ENCODE measurements around the gene KRTAP12-2. TPM values are rescaled to one million over a fixed set of nuclear protein-coding genes. Genes with fewer than 3 reads are reported as not detected.
"Not testable (repeated sequence)": the region's sequence is repeated elsewhere in the genome, so short reads cannot be mapped to it uniquely, and the experiment has no call there.

The KRTAP12-2 gene
- total RNA-seq, 1 experiment from 2014 or later: not detected

DNA sequence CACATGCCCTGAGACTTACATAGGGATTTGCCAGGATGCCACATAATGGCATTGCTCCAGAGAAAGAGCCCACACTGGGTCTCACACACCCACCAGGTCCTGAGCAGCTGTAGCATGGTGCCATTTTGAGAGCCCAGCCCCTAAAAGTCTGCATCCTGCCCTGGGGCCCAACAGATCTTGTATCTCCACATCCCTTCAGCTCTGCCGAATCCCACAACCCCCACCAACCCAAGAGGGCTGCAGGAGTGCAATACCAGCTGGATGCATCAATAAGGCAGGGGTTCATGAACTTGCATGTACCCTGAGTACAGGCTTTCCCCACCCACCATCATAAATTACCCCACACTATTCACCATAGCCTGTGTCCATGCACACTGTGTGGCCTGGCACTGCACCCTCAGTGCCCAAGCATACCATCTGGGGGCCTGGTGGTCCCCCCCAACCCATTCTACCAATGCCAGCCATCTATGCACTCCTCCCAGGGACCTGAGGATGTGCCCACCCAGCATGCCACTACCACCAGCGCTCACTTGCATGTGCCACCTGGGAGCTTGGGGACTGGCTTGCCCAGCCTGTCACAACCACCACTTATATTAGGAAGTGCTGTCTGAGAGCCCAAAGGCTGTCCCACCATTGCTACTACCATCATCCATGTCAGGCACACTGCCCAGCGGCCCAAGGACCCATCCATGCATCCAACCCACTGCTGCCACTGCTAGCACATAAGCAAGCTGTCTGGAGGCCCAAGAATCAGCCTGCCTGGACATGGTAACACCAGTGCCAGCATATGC lies 4.1 kb upstream of the KRTAP12-2 start:
- CTCF ChIA-PET: no interaction called here
- peaks cover 2% of the 10 kb centered on the region for H3K9me3 Mint-ChIP-seq (ENCODE audit: low read depth, unreplicated experiment)
- no TSS peak for BruUV-seq (replicated peaks)
- intact Hi-C loops (cut with micrococcal nuclease; ENCODE audit: unreplicated experiment): no loop called here
- H3K4me3 Mint-ChIP-seq (ENCODE audit: low read depth, unreplicated experiment): no peak overlapping the region
- TF ChIP-seq CTCF (IDR thresholded peaks at IDR 0.05; ENCODE audit: unreplicated experiment): no peak
- peaks cover 75% of the 10 kb centered on the region for H3K27me3 Mint-ChIP-seq (ENCODE audit: unreplicated experiment)
- no peak for DNase-seq
- H3K4me1 Mint-ChIP-seq (ENCODE audit: low read depth, unreplicated experiment): no peaks in the 10 kb centered on the region
- no peak overlapping the region for H3K27ac Mint-ChIP-seq (ENCODE audit: unreplicated experiment)
- no peaks in the 10 kb centered on the region for H3K36me3 Mint-ChIP-seq (ENCODE audit: insufficient read depth, unreplicated experiment)

DNA sequence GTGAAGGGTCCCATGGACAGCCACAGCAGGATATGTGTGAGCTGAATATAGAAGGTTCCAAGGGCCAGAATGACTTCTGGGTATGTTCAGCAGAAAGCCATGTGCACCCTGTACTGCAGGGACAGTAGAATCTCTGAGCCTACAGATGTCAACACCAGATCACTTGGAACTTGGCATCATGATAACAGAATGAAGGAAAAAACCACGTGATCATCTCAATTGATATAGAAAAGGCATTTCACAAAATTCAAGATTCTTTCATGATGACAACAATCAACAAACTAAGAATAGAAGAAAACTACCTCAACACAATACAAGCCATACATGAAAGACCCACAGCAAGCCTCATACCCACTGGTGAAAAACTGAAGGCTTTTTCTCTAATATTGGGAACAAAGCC lies 885 bp upstream of the KRTAP12-2 start:
- H3K4me3 Mint-ChIP-seq (ENCODE audit: low read depth, unreplicated experiment): no peak overlapping the region
- CTCF ChIA-PET: no interaction called here
- H3K9me3 Mint-ChIP-seq (ENCODE audit: low read depth, unreplicated experiment): peaks cover 2% of the 10 kb centered on the region

GRCh38 chr21:44664691-44665090 lies 2.0 kb downstream of the KRTAP12-2 start:
- TF ChIP-seq CTCF (IDR thresholded peaks at IDR 0.05; ENCODE audit: unreplicated experiment): no peak
- Mint-ChIP-seq H3K9me3 (ENCODE audit: low read depth, unreplicated experiment) (peaks cover 4% of the 10 kb centered on the region), H3K27me3 (ENCODE audit: unreplicated experiment) (peaks cover 45% of the 10 kb centered on the region), H3K4me3 (ENCODE audit: low read depth, unreplicated experiment) (no peak overlapping the region), H3K36me3 (ENCODE audit: insufficient read depth, unreplicated experiment) (no peaks in the 10 kb centered on the region), H3K27ac (ENCODE audit: unreplicated experiment) (no peak overlapping the region), H3K4me1 (ENCODE audit: low read depth, unreplicated experiment) (no peaks in the 10 kb centered on the region)
- no TSS peak for BruUV-seq (replicated peaks)
- intact Hi-C loops (cut with micrococcal nuclease; ENCODE audit: unreplicated experiment): no loop called here
- DNase-seq: no peak
- CTCF ChIA-PET: no interaction called here

More for the DNA sequence above, 885 bp upstream of the KRTAP12-2 start:
- Mint-ChIP-seq H3K36me3 (ENCODE audit: insufficient read depth, unreplicated experiment) (no peaks in the 10 kb centered on the region), H3K27me3 (ENCODE audit: unreplicated experiment) (peaks cover 47% of the 10 kb centered on the region), H3K4me1 (ENCODE audit: low read depth, unreplicated experiment) (no peaks in the 10 kb centered on the region), H3K27ac (ENCODE audit: unreplicated experiment) (no peak overlapping the region)
- no peak for TF ChIP-seq CTCF (IDR thresholded peaks at IDR 0.05; ENCODE audit: unreplicated experiment)
- BruUV-seq (replicated peaks): no TSS peak
- intact Hi-C loops (cut with micrococcal nuclease; ENCODE audit: unreplicated experiment): no loop called here
- no peak for DNase-seq

DNA sequence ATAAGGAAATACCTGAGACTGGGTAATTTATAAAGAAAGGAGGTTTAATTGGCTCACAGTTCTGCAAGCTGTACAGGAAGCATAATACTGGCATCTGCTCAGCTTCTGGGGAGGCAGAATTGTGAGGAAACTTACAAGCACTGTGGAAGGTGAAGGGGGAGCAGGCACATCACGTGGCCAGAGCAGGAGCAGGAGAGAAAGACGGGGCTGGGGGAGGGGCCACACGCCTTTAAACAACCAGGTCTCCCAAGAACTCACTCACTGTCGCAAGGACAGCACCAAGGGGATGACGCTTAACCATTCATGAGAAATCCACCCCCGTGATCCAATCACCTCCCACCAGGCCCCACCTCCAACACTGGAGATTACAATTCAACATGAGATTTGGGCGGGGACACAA lies 5.2 kb downstream of the KRTAP12-2 start:
- H3K4me3 Mint-ChIP-seq (ENCODE audit: low read depth, unreplicated experiment); BruUV-seq (replicated peaks); H3K9me3 Mint-ChIP-seq (ENCODE audit: low read depth, unreplicated experiment); CTCF ChIA-PET; intact Hi-C loops (cut with micrococcal nuclease; ENCODE audit: unreplicated experiment); H3K27ac Mint-ChIP-seq (ENCODE audit: unreplicated experiment); H3K4me1 Mint-ChIP-seq (ENCODE audit: low read depth, unreplicated experiment); DNase-seq; H3K36me3 Mint-ChIP-seq (ENCODE audit: insufficient read depth, unreplicated experiment): not testable (repeated sequence)
- H3K27me3 Mint-ChIP-seq (ENCODE audit: unreplicated experiment): peaks cover 60% of the 10 kb centered on the region

- intact Hi-C loops (cut with micrococcal nuclease; ENCODE audit: unreplicated experiment): no loop called here
- CTCF ChIA-PET: no interaction called here
- Mint-ChIP-seq H3K27ac (ENCODE audit: unreplicated experiment) (no peak overlapping the region), H3K4me3 (ENCODE audit: low read depth, unreplicated experiment) (no peak overlapping the region), H3K9me3 (ENCODE audit: low read depth, unreplicated experiment) (peaks cover 2% of the 10 kb centered on the region), H3K4me1 (ENCODE audit: low read depth, unreplicated experiment) (no peaks in the 10 kb centered on the region), H3K36me3 (ENCODE audit: insufficient read depth, unreplicated experiment) (no peaks in the 10 kb centered on the region), H3K27me3 (ENCODE audit: unreplicated experiment) (peaks cover 79% of the 10 kb centered on the region)
- no peak for TF ChIP-seq CTCF (IDR thresholded peaks at IDR 0.05; ENCODE audit: unreplicated experiment)
- no TSS peak for BruUV-seq (replicated peaks)
- DNase-seq: no peak
Observed at GRCh38 chr21:44658913-44659595, 7.7 kb downstream of the KRTAP12-2 start.
